BE2C (cell line): ENCODE results near the gene DUSP14.
A peak's percentile ranks its signal among the peaks of the same experiment; 100 is the strongest.

Source experiments
- DNase-seq: peaks from one replicate; pipeline ENCODE4 v3.0.0-alpha.2; 2020
- H3K27me3 ChIP-seq: fragments of 250-450 bp; sonication (Bioruptor Pico); 2 replicates; pipeline ENCODE4 v1.5.1; 2020; ENCODE audit warnings: mild to moderate bottlenecking
- H3K36me3 ChIP-seq: fragments of 250-450 bp; sonication (Bioruptor Pico); 2 replicates; pipeline ENCODE4 v1.5.1; 2020; ENCODE audit warnings: mild to moderate bottlenecking
- H3K4me1 ChIP-seq: fragments of 250-450 bp; sonication (Bioruptor Pico); 2 replicates; pipeline ENCODE4 v1.5.1; 2020
- H3K4me3 ChIP-seq: 2 replicates; pipeline ENCODE4 v1.5.1; 2011; ENCODE audit warnings: low read depth, low read length
- H3K9me3 ChIP-seq: fragments of 250-450 bp; sonication (Bioruptor Pico); 2 replicates; pipeline ENCODE4 v1.5.1; 2020
- TF ChIP-seq, protein P1 (sequence below): IDR thresholded peaks from 2 replicates; pipeline ENCODE4 v1.5.1; 2012; ENCODE audit warnings: mild to moderate bottlenecking, low read depth, low read length

DUSP14 gene

DNA sequence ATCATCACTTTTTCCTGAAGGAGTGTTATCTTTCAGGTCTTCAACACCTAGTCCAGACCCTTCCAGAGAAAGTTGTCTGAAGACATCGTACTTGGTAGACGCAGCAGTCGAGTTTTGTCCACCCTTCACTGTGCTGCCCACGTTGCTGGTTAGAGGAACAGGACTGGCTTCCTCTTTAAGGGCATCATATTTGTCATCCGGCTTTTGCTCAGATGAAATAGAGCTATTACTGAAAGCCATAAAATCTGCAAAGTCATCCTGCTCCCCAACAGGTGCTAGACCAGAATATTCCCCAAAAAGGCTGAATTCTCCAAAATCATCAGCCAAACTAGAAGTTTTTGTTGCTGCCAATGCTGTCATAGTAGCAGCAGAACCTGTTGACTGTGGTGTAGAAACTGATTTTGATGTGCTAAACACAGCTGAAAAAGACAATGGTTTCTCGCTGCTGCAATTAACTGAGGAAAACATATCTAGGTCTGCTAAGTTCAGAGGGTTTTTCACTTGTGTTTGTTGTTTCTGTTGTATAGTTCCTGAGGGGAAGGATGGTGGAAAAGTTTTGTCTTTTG is 63.8 kb downstream of the DUSP14 start:
- TF ChIP-seq, protein P1, sequence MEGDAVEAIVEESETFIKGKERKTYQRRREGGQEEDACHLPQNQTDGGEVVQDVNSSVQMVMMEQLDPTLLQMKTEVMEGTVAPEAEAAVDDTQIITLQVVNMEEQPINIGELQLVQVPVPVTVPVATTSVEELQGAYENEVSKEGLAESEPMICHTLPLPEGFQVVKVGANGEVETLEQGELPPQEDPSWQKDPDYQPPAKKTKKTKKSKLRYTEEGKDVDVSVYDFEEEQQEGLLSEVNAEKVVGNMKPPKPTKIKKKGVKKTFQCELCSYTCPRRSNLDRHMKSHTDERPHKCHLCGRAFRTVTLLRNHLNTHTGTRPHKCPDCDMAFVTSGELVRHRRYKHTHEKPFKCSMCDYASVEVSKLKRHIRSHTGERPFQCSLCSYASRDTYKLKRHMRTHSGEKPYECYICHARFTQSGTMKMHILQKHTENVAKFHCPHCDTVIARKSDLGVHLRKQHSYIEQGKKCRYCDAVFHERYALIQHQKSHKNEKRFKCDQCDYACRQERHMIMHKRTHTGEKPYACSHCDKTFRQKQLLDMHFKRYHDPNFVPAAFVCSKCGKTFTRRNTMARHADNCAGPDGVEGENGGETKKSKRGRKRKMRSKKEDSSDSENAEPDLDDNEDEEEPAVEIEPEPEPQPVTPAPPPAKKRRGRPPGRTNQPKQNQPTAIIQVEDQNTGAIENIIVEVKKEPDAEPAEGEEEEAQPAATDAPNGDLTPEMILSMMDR = no peak
- DNase-seq = no peak
- Histone ChIP-seq H3K9me3 (no peaks in the 10 kb centered on the region), H3K27me3 (no peaks in the 10 kb centered on the region), H3K4me1 (no peaks in the 10 kb centered on the region), H3K36me3 (peaks cover 16% of the 10 kb centered on the region), H3K4me3 (no peak overlapping the region)

DNA sequence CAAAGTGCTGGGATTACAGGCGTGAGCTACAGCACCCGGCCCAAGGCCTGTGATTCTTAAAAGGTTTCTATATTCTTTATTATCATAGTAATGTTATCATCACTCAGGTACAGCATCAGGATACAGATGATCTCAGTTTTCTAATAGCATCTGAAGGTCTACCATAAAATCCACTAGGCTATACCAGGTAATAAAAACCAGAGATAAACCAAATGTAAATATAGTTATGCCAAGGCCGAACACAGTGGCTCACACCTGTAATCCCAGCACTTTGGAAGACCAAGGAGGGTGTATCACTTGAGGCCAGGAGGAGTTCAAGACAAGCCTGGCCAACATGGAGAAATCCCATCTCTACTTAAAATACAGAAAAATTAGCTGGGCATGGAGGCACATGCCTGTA is 65.7 kb downstream of the DUSP14 start:
- Histone ChIP-seq H3K27me3 (no peaks in the 10 kb centered on the region), H3K4me3 (no peak overlapping the region), H3K4me1 (no peaks in the 10 kb centered on the region), H3K9me3 (no peaks in the 10 kb centered on the region), H3K36me3 (peaks cover 22% of the 10 kb centered on the region)
- no peak for DNase-seq
- TF ChIP-seq, protein P1 = no peak

DNA sequence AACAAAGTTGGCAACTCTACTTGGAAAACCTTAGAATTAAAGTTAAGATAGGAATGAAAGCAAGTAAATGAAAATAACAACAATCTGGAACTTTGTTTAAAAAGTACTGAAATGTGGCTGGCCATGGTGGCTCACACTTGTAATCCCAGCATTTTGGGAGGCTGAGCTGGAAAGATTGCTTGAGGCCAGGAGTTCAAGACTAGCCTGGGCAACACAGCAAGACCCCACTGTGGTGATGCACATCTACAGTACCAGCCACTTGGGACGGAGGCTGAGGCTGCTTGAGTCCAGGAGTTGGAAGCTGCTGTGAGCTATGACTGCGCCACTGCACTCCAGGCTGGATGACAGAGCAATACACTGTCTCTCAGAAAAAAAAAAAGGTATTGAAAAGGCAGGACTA is 67.8 kb downstream of the DUSP14 start:
- TF ChIP-seq, protein P1 = no peak
- H3K4me1 ChIP-seq = peaks cover 4% of the 10 kb centered on the region
- peaks cover 21% of the 10 kb centered on the region for H3K36me3 ChIP-seq
- no peak for DNase-seq
- no peaks in the 10 kb centered on the region for H3K9me3 ChIP-seq
- H3K27me3 ChIP-seq = no peaks in the 10 kb centered on the region
- no peak overlapping the region for H3K4me3 ChIP-seq

DNA sequence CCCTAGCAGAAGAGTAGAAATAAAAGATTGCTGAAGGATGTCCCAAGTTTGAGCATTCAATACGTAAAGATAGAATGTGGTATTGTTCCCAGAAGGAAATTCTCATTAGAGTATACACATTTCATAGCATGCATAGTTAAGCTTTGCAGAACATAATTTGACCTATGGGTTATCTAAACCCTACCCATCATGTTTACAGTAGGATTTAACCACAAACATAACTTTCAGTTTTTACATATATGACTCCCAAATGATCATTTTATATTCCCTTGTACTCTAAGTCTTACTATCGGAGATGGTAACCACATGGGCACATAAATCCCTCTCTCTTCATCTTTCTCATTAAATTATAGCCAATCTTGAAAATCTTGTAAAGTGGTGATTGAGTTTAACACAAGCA is 68.6 kb downstream of the DUSP14 start:
- no peaks in the 10 kb centered on the region for H3K9me3 ChIP-seq
- no peak for DNase-seq
- H3K27me3 ChIP-seq = no peaks in the 10 kb centered on the region
- no peak overlapping the region for H3K4me3 ChIP-seq
- TF ChIP-seq, protein P1 = no peak
- peaks cover 13% of the 10 kb centered on the region for H3K36me3 ChIP-seq
- H3K4me1 ChIP-seq = peaks cover 4% of the 10 kb centered on the region

GRCh38 chr17:37562016-37562745 is 72.5 kb downstream of the DUSP14 start:
- Histone ChIP-seq H3K4me1 (peaks cover 4% of the 10 kb centered on the region), H3K27me3 (no peaks in the 10 kb centered on the region), H3K4me3 (no peak overlapping the region), H3K9me3 (no peaks in the 10 kb centered on the region), H3K36me3 (peaks cover 18% of the 10 kb centered on the region)
- TF ChIP-seq, protein P1 = no peak
- peak; percentile 9 for DNase-seq
